GM21447 (cell line): ENCODE data around the gene EHD3.

Source experiments
- ATAC-seq: cut with Tn5 transposase; IDR thresholded peaks from one replicate; pipeline ENCODE4 v1.9.1; 2021; ENCODE audit not compliant: unreplicated experiment

Gene EHD3

DNA sequence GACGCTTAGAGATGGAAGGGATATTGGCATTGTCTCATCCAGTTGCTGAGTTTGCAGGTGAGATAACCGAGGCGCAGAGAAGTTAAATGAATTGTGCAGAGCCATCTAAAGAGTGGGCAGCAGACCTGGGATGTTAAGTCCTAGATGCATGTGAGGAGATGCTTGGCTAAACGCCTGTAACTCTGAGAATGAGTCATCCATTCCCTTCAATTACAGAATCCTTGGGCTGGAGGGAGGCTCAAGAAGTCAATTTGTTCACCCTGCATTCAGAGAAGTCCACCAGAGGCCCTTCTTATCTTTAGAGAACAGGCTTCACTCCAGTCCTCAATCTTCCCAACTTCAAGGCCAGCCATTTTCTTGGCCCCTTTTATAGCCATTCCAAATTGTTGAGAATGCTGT is 1.6 kb downstream of the EHD3 start:
- ATAC-seq, result no peak

DNA sequence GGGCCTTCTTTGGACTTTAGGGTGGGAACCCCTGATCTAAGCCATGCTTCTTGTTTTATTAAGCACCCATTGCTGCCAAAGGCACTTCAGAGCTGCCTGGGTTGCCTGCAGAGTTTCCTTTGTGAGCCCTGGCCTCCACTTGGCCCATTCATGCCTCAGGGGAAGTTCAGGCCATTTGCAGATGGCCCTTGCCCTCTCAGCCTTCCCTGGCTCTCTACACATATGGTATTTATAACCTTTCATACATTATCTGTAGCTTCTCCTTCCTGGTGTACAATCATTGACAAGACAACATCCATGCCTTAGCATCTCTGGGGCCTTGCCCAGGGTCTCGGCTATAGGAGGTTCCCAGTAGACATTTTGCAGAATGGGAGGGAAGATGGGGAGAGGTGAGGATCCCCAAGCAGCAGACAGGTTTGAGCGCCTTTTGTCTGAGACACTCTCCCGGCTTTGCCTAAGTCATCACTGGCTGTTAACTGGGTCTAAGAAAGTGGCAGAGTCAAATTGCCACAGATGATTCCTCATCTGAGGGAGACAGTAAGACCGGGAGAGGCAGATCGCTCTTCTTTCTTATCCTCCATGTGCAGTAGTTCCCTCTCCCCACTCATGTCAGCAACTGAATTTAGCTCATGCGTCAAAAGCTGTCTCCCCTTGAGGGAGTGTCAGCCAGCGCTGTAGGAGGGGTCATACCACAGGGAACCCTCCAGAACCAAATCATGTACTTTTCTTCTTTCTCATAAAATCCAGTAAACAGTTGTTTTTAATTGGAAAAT is 2.7 kb downstream of the EHD3 start:
- no peak for ATAC-seq

GRCh38 chr2:31237348-31238017 is 3.5 kb downstream of the EHD3 start:
- ATAC-seq, result no peak

GRCh38 chr2:31238126-31238905 is 4.4 kb downstream of the EHD3 start:
- ATAC-seq, result no peak

DNA sequence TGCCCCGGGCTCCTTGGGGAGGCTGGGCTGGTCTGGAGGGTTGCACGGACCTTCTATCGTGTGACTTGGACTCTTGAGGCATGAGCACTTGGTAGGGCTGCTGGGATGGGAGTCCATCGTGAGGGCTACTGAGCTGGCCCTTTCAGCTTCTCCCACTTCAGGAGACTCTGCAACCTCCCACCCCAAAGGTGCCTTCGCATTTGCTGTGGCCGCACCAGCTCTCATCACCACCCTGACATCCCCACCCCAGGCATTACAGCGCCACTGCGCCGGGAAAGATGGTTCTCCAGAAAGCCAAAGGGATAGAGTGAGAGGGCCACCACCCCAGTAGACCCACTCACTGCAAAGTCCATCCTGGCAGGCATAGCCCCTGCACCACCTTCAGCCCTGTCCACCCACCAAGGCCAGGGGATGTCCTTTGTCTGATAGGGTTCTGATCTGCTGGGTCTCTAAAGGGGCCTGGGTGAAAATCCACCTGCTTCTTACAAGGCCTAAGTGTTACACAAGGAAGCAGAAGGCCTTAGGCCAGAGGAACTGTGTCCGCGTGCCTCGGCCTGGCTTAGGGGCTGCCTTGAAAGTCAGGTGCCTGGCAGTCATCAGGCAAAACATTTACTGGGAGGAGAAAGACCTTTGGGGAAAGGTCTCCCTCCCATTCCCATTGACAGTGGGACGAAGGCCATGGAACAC is 5.1 kb downstream of the EHD3 start:
- no peak for ATAC-seq

- ATAC-seq, result no peak
Observed at GRCh38 chr2:31239593-31240177, 5.7 kb downstream of the EHD3 start.

- no peak for ATAC-seq
Observed at GRCh38 chr2:31240381-31241365, 6.7 kb downstream of the EHD3 start.

GRCh38 chr2:31241625-31242270 is 7.8 kb downstream of the EHD3 start:
- no peak for ATAC-seq

- ATAC-seq, result no peak
Observed at GRCh38 chr2:31243053-31243452, 9.1 kb downstream of the EHD3 start.

GRCh38 chr2:31244101-31244500 is 10.1 kb downstream of the EHD3 start:
- no peak for ATAC-seq

DNA sequence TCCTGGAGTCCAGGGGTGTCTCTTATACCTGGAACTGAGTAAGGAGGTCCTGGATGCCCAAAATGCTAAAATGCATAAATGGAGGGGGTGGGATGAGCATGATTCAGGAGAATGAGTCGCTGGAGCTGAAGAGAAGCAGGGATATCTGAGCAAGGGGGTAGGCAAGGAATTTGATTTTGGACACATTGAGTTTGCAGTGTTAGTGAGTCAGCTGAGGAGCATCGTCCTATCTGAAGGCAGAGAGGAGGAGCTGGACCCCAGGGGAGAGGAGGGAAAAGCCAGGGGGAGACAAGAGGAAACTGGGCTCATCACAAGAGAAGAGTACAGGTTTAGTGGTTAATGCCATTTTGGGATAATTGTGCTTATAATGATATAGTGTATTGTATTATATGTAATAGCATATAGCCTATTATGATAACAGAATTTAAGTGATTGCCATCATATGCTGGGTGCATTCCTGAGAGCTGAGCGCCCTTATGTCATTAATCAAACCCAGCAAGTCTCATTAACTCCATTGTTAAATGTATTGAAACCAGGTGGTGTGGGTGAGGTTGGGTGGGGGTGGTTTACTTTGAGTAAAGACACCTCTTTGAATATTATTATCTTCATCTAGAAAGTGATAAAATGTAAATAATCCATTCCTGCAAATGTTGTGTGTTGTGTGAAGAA is 12.4 kb downstream of the EHD3 start:
- ATAC-seq, result no peak

- ATAC-seq, result no peak
Observed at GRCh38 chr2:31247711-31248110, 13.8 kb downstream of the EHD3 start.

DNA sequence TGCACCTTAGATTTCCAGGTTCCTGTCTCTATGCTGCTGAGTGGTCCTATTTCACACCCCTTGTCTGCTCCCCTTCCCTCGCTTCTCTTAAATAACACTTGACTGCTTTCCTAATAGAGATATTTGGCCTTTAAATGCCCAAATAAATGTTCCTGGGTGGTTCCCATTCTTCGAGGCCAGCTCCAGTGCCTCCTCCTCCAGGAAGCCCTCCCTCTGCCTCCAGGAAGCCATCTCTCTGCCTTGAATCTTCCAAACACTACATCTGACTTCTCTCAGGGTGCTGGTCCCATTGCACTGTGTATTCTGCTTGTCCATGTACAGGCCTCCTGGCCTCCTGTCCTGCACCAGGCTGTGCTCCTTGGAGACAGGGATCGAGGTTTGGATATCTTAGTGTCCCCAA is 14.2 kb downstream of the EHD3 start:
- ATAC-seq, result no peak

- ATAC-seq, result no peak
Observed at GRCh38 chr2:31249009-31249690, 15.2 kb downstream of the EHD3 start.

DNA sequence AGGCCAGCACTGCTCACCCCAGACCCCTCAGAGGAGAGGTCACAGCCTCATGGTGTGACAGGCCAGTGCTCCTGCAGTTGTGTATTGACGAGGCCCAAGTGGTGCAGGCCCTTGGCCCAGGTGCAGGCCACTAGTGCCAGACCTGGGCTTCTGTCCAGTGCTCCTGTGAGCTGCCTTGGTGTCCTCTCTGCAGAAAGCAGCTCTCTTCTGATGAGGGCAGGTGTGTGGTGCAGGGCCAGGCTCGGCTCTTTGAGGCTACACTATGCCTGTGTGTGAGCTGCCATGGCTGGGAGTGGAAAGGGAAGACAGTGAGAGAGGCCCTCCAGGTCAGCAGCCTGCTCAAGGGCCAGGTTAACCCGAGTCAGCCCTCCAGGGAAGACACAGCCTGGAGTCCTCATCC is 17.1 kb downstream of the EHD3 start:
- no peak for ATAC-seq

- no peak for ATAC-seq
Observed at GRCh38 chr2:31251851-31252250, 17.9 kb downstream of the EHD3 start.

DNA sequence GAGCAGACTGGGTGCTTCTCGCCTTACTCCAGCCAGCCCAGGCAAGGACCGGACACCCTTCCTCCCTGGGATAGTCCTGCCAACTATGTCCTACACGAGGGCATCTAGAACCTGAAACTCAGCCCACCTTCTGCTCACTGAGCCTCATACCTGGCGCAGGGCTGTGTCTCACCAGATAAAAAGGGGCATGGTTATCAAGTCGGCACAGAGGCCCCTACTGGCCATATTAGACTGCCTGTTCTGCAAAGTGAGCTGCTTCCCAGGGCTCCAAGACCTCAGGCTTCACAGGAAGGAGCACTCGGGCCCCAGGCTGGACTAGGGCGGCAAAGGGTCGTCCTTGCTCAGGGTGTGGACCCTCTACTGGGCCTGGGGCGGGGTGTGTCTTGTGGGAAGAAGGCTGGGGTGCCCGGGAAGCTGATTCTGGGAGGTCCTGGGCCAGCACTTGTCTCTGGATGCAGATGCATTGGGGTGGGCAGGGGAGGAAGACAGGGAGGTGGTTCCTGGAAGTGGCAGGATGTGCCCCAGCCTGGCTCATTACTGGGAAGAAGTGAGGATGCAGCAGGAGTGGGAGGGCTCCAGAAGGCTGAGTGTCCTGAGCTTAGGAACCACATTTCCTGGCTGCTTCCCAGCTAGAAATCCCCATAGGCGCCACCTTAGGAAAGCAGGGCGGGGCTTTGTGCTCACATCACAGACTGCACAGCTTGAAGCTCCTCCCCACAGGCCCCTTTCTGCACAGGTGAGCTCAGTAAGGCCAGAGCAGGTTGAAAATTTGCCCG is 19.6 kb downstream of the EHD3 start:
- ATAC-seq, result no peak
